ENCODE data around the gene SDK1. TPM values are rescaled to one million over a fixed set of nuclear protein-coding genes. Genes with fewer than 3 reads are reported as not detected.

Gene SDK1
- total RNA-seq, 1 donor from 2014 or later: 0.26 TPM

- TF ChIP-seq, protein P1, sequence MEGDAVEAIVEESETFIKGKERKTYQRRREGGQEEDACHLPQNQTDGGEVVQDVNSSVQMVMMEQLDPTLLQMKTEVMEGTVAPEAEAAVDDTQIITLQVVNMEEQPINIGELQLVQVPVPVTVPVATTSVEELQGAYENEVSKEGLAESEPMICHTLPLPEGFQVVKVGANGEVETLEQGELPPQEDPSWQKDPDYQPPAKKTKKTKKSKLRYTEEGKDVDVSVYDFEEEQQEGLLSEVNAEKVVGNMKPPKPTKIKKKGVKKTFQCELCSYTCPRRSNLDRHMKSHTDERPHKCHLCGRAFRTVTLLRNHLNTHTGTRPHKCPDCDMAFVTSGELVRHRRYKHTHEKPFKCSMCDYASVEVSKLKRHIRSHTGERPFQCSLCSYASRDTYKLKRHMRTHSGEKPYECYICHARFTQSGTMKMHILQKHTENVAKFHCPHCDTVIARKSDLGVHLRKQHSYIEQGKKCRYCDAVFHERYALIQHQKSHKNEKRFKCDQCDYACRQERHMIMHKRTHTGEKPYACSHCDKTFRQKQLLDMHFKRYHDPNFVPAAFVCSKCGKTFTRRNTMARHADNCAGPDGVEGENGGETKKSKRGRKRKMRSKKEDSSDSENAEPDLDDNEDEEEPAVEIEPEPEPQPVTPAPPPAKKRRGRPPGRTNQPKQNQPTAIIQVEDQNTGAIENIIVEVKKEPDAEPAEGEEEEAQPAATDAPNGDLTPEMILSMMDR (IDR thresholded peaks at IDR 0.05; ENCODE audit: insufficient read depth, low read length, severe bottlenecking): no peak
- Histone ChIP-seq H3K4me3 (ENCODE audit: low read depth, low read length) (no peak overlapping the region), H3K27me3 (ENCODE audit: control insufficient read depth, insufficient read depth, low read length) (no peaks in the 10 kb centered on the region), H3K36me3 (ENCODE audit: control insufficient read depth, insufficient read depth, low read length) (no peaks in the 10 kb centered on the region)
- FAIRE-seq: no peak
- DNase-seq (ENCODE audit: low read depth): no peak
Measured at GRCh38 chr7:4149236-4149635, 848.2 kb downstream of the SDK1 start.

GRCh38 chr7:4149645-4150044 is 848.6 kb downstream of the SDK1 start:
- Histone ChIP-seq H3K27me3 (ENCODE audit: control insufficient read depth, insufficient read depth, low read length) (no peaks in the 10 kb centered on the region), H3K36me3 (ENCODE audit: control insufficient read depth, insufficient read depth, low read length) (no peaks in the 10 kb centered on the region), H3K4me3 (ENCODE audit: low read depth, low read length) (no peak overlapping the region)
- FAIRE-seq (no peak), DNase-seq (ENCODE audit: low read depth) (no peak)
- TF ChIP-seq, protein P1 (IDR thresholded peaks at IDR 0.05; ENCODE audit: insufficient read depth, low read length, severe bottlenecking): no peak

- Histone ChIP-seq H3K4me3 (ENCODE audit: low read depth, low read length) (no peak overlapping the region), H3K27me3 (ENCODE audit: control insufficient read depth, insufficient read depth, low read length) (no peaks in the 10 kb centered on the region), H3K36me3 (ENCODE audit: control insufficient read depth, insufficient read depth, low read length) (no peaks in the 10 kb centered on the region)
- FAIRE-seq (no peak), DNase-seq (ENCODE audit: low read depth) (no peak)
- TF ChIP-seq, protein P1 (IDR thresholded peaks at IDR 0.05; ENCODE audit: insufficient read depth, low read length, severe bottlenecking): no peak
Measured at GRCh38 chr7:4150731-4151130, 849.7 kb downstream of the SDK1 start.

GRCh38 chr7:4151524-4151923 is 850.5 kb downstream of the SDK1 start:
- Histone ChIP-seq H3K27me3 (ENCODE audit: control insufficient read depth, insufficient read depth, low read length) (no peaks in the 10 kb centered on the region), H3K4me3 (ENCODE audit: low read depth, low read length) (no peak overlapping the region), H3K36me3 (ENCODE audit: control insufficient read depth, insufficient read depth, low read length) (no peaks in the 10 kb centered on the region)
- DNase-seq (ENCODE audit: low read depth) (no peak), FAIRE-seq (peak; percentile 55)
- TF ChIP-seq, protein P1 (IDR thresholded peaks at IDR 0.05; ENCODE audit: insufficient read depth, low read length, severe bottlenecking): no peak

GRCh38 chr7:4151926-4152549 is 851.0 kb downstream of the SDK1 start:
- H3K27me3 ChIP-seq (ENCODE audit: control insufficient read depth, insufficient read depth, low read length): no peaks in the 10 kb centered on the region
- FAIRE-seq (no peak), DNase-seq (ENCODE audit: low read depth) (no peak)
- TF ChIP-seq, protein P1 (IDR thresholded peaks at IDR 0.05; ENCODE audit: insufficient read depth, low read length, severe bottlenecking): no peak
- no peak overlapping the region for H3K4me3 ChIP-seq (ENCODE audit: low read depth, low read length)
- no peaks in the 10 kb centered on the region for H3K36me3 ChIP-seq (ENCODE audit: control insufficient read depth, insufficient read depth, low read length)
